Measurements from ENCODE around the gene PPM1J. TPM values are rescaled to one million over a fixed set of nuclear protein-coding genes. Genes with fewer than 3 reads are reported as not detected.

Gene PPM1J
- total RNA-seq, 1 donor from 2014 or later = 1.8 TPM

GRCh38 chr1:112704934-112705627 is 10.1 kb downstream of the PPM1J start:
- peak overlapping the region; percentile 38 for H3K4me3 ChIP-seq
- H3F3A ChIP-seq (ENCODE audit: low read depth) = peaks cover 14% of the 10 kb centered on the region
- no peak overlapping the region for H3K27ac ChIP-seq
- H3K27me3 ChIP-seq = peaks cover 33% of the 10 kb centered on the region
- Mint-ChIP-seq H3K9me3 (no peaks in the 10 kb centered on the region), H3K27me3 (ENCODE audit: insufficient read depth, low read depth) (peaks cover 23% of the 10 kb centered on the region), H3K27ac (peak overlapping the region; percentile 70), H3K4me3 (peak overlapping the region; percentile 82), H3K4me1 (peaks cover 64% of the 10 kb centered on the region), H3K36me3 (peaks cover 7% of the 10 kb centered on the region)
- H3K36me3 ChIP-seq = no peaks in the 10 kb centered on the region
- peak overlapping the region; percentile 99 for H3K4me2 ChIP-seq
- H3K9ac ChIP-seq = no peak overlapping the region
- no peaks in the 10 kb centered on the region for H3K9me3 ChIP-seq (ENCODE audit: low read depth)
- H3K79me2 ChIP-seq (ENCODE audit: low read depth) = no peaks in the 10 kb centered on the region
- H4K20me1 ChIP-seq (ENCODE audit: low read depth) = peaks cover 24% of the 10 kb centered on the region
- peak; percentile 91 for DNase-seq (ENCODE audit: low spot score)
- H2AFZ ChIP-seq (replicated peaks) = no peak overlapping the region
- TF ChIP-seq EZH2 (IDR thresholded peaks at IDR 0.05) = no peak
- TF ChIP-seq, protein P1, sequence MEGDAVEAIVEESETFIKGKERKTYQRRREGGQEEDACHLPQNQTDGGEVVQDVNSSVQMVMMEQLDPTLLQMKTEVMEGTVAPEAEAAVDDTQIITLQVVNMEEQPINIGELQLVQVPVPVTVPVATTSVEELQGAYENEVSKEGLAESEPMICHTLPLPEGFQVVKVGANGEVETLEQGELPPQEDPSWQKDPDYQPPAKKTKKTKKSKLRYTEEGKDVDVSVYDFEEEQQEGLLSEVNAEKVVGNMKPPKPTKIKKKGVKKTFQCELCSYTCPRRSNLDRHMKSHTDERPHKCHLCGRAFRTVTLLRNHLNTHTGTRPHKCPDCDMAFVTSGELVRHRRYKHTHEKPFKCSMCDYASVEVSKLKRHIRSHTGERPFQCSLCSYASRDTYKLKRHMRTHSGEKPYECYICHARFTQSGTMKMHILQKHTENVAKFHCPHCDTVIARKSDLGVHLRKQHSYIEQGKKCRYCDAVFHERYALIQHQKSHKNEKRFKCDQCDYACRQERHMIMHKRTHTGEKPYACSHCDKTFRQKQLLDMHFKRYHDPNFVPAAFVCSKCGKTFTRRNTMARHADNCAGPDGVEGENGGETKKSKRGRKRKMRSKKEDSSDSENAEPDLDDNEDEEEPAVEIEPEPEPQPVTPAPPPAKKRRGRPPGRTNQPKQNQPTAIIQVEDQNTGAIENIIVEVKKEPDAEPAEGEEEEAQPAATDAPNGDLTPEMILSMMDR (IDR thresholded peaks at IDR 0.05) = no peak
- TF ChIP-seq EZH2phosphoT487 (IDR thresholded peaks at IDR 0.05) = no peak
- H3K4me1 ChIP-seq = peaks cover 24% of the 10 kb centered on the region

- Histone ChIP-seq H3K27me3 (peaks cover 27% of the 10 kb centered on the region), H3K4me2 (peak overlapping the region; percentile 99), H3K27ac (no peak overlapping the region), H3K36me3 (no peaks in the 10 kb centered on the region), H3K9me3 (ENCODE audit: low read depth) (no peaks in the 10 kb centered on the region), H3K4me1 (peaks cover 24% of the 10 kb centered on the region), H4K20me1 (ENCODE audit: low read depth) (peaks cover 24% of the 10 kb centered on the region), H3F3A (ENCODE audit: low read depth) (peaks cover 14% of the 10 kb centered on the region), H3K79me2 (ENCODE audit: low read depth) (no peaks in the 10 kb centered on the region), H3K9ac (no peak overlapping the region), H2AFZ (replicated peaks) (no peak overlapping the region), H3K4me3 (peak overlapping the region; percentile 38)
- peaks cover 70% of the 10 kb centered on the region for H3K4me1 Mint-ChIP-seq
- H3K36me3 Mint-ChIP-seq = peaks cover 11% of the 10 kb centered on the region
- H3K4me3 Mint-ChIP-seq = peak overlapping the region; percentile 82
- TF ChIP-seq, protein P1 (IDR thresholded peaks at IDR 0.05) = no peak
- TF ChIP-seq EZH2 (IDR thresholded peaks at IDR 0.05) = no peak
- TF ChIP-seq EZH2phosphoT487 (IDR thresholded peaks at IDR 0.05) = no peak
- no peaks in the 10 kb centered on the region for H3K9me3 Mint-ChIP-seq
- peaks cover 25% of the 10 kb centered on the region for H3K27me3 Mint-ChIP-seq (ENCODE audit: insufficient read depth, low read depth)
- H3K27ac Mint-ChIP-seq = no peak overlapping the region
- DNase-seq (ENCODE audit: low spot score) = no peak
Observed at GRCh38 chr1:112704391-112704933, 10.7 kb downstream of the PPM1J start.

GRCh38 chr1:112703706-112704105 is 11.4 kb downstream of the PPM1J start:
- peaks cover 14% of the 10 kb centered on the region for H3F3A ChIP-seq (ENCODE audit: low read depth)
- H3K27me3 ChIP-seq = peaks cover 19% of the 10 kb centered on the region
- no peaks in the 10 kb centered on the region for H3K9me3 ChIP-seq (ENCODE audit: low read depth)
- H3K9ac ChIP-seq = no peak overlapping the region
- no peak overlapping the region for H3K27ac ChIP-seq
- DNase-seq (ENCODE audit: low spot score) = no peak
- Mint-ChIP-seq H3K4me1 (peaks cover 73% of the 10 kb centered on the region), H3K4me3 (peak overlapping the region; percentile 82), H3K9me3 (no peaks in the 10 kb centered on the region), H3K27me3 (ENCODE audit: insufficient read depth, low read depth) (peaks cover 27% of the 10 kb centered on the region), H3K36me3 (peaks cover 19% of the 10 kb centered on the region), H3K27ac (no peak overlapping the region)
- H3K79me2 ChIP-seq (ENCODE audit: low read depth) = no peaks in the 10 kb centered on the region
- no peak overlapping the region for H2AFZ ChIP-seq (replicated peaks)
- no peak overlapping the region for H3K4me3 ChIP-seq
- H3K36me3 ChIP-seq = no peaks in the 10 kb centered on the region
- H4K20me1 ChIP-seq (ENCODE audit: low read depth) = peaks cover 26% of the 10 kb centered on the region
- H3K4me1 ChIP-seq = peaks cover 24% of the 10 kb centered on the region
- TF ChIP-seq EZH2phosphoT487 (IDR thresholded peaks at IDR 0.05) (no peak), EZH2 (IDR thresholded peaks at IDR 0.05) (no peak)
- TF ChIP-seq, protein P1 (IDR thresholded peaks at IDR 0.05) = no peak
- no peak overlapping the region for H3K4me2 ChIP-seq
